Keratinocyte (primary cell): ENCODE results near the gene BHLHE40. TPM values are rescaled to one million over a fixed set of nuclear protein-coding genes. Genes with fewer than 3 reads are reported as not detected.
A peak's percentile ranks its signal among the peaks of the same experiment; 100 is the strongest.

Experiments
- DNase-seq: peaks from one replicate; pipeline ENCODE4 v3.0.0-alpha.2; 2011; ENCODE audit warnings: low read depth, missing footprints, low spot score
- FAIRE-seq: peaks from 2 replicates; lab custom pipeline; 2011; peaks lifted over from hg19 to GRCh38; lab: Jason Lieb, UNC
- H2AFZ ChIP-seq: 2 replicates; pipeline ENCODE4 v1.6.0; 2012; ENCODE audit warnings: low read length, control low read depth, inconsistent platforms; ENCODE audit not compliant: control insufficient read depth
- H3K27ac ChIP-seq: 2 replicates; pipeline ENCODE4 v1.5.1; 2011; ENCODE audit warnings: low read length; ENCODE audit not compliant: control insufficient read depth, insufficient read depth
- H3K27me3 ChIP-seq: 3 replicates; pipeline ENCODE4 v1.6.0; 2011; ENCODE audit warnings: low read length; ENCODE audit not compliant: control insufficient read depth, insufficient read depth; ENCODE audit errors: extremely low read depth
- H3K36me3 ChIP-seq, 2 experiments: 2 replicates in 1 of 2; 3 replicates in 1 of 2; pipeline ENCODE4 v1.5.1; 2011; ENCODE audit warnings: low read length in 2 of 2, mild to moderate bottlenecking in 1 of 2; ENCODE audit not compliant: control insufficient read depth in 2 of 2, insufficient read depth in 2 of 2; ENCODE audit errors: extremely low read depth in 1 of 2
- H3K4me1 ChIP-seq: 3 replicates; pipeline ENCODE4 v1.5.1; 2011; ENCODE audit warnings: low read length; ENCODE audit not compliant: control insufficient read depth, insufficient read depth; ENCODE audit errors: extremely low read depth
- H3K4me2 ChIP-seq: 3 replicates; pipeline ENCODE4 v1.6.0; 2011; ENCODE audit warnings: low read depth, low read length; ENCODE audit not compliant: control insufficient read depth, insufficient read depth; ENCODE audit errors: extremely low read depth
- H3K4me3 ChIP-seq, 3 experiments: fragments of 200-600 bp in 1 of 3; sonication (generic) in 1 of 3; 2 replicates in 2 of 3; 3 replicates in 1 of 3; pipeline ENCODE4 v1.5.1; 2011 to 2016; ENCODE audit warnings: low read length in 3 of 3, mild to moderate bottlenecking in 3 of 3, control low read depth in 2 of 3, inconsistent platforms in 1 of 3, low read depth in 1 of 3, mixed read lengths in 1 of 3, mixed run types in 1 of 3, moderate library complexity in 1 of 3; ENCODE audit not compliant: control insufficient read depth in 2 of 3, insufficient read depth in 2 of 3; ENCODE audit errors: extremely low read depth in 1 of 3
- H3K79me2 ChIP-seq: 2 replicates; pipeline ENCODE4 v1.6.0; 2012; ENCODE audit warnings: low read length; ENCODE audit not compliant: control insufficient read depth, insufficient read depth
- H3K9ac ChIP-seq: 3 replicates; pipeline ENCODE4 v1.6.0; 2011; ENCODE audit warnings: low read length; ENCODE audit not compliant: control insufficient read depth, insufficient read depth; ENCODE audit errors: extremely low read depth
- H3K9me1 ChIP-seq: 3 replicates; pipeline ENCODE4 v1.6.0; 2011; ENCODE audit warnings: low read length; ENCODE audit not compliant: control insufficient read depth, insufficient read depth; ENCODE audit errors: extremely low read depth
- H3K9me3 ChIP-seq: 2 replicates; pipeline ENCODE4 v1.5.1; 2012; ENCODE audit warnings: low read depth, low read length; ENCODE audit not compliant: control insufficient read depth
- H4K20me1 ChIP-seq: 3 replicates; pipeline ENCODE4 v1.6.0; 2011; ENCODE audit warnings: low read length; ENCODE audit not compliant: control insufficient read depth, insufficient read depth; ENCODE audit errors: extremely low read depth
- CTCF ChIP-seq, 3 experiments: IDR thresholded peaks in 1 of 3; conservative IDR thresholded peaks in 1 of 3; optimal IDR thresholded peaks in 1 of 3; 2 replicates in 2 of 3; 3 replicates in 1 of 3; pipeline versions ENCODE3 to v1.5.1; 2011; ENCODE audit warnings: low read length in 3 of 3, mild to moderate bottlenecking in 3 of 3, moderate library complexity in 2 of 3, control low read depth in 1 of 3, inconsistent platforms in 1 of 3; ENCODE audit not compliant: insufficient read depth in 2 of 3; ENCODE audit errors: extremely low read depth in 1 of 3
- EZH2 ChIP-seq: IDR thresholded peaks from one replicate; pipeline ENCODE4 v1.6.1; 2012; ENCODE audit warnings: inconsistent platforms, mild to moderate bottlenecking, low read length, moderate library complexity
- dilution Hi-C: fragments of 300-500 bp; cut with MboI; formaldehyde crosslinking; loops from one replicate; pipeline ENCODE4 v1.7.0; 2020; ENCODE audit warnings: low sequenced_read_pairs; ENCODE audit not compliant: extremely low pct_ligation_motif_present
- polyA plus RNA-seq, 5 experiments: library from polyadenylated mRNA; depleted of rRNA in 3 of 5; stranded (reverse) in 3 of 5; stranded (forward) in 1 of 5; unstranded in 1 of 5; fragments of >200 nt; gene quantifications; 1 replicate in 1 of 5; 2 replicates in 3 of 5; 3 replicates in 1 of 5; pipeline versions ENCODE4 v1.2.1 to v1.2.3, GENCODE V29; 2011 to 2012; ENCODE audit warnings: missing spikeins in 2 of 5, low read depth in 1 of 5, low replicate concordance in 1 of 5

Gene BHLHE40
- polyA plus RNA-seq, 1 donor (not counting 4 experiments of a cell fraction or from before 2014, with no cell fraction given) = 95.7 TPM

- TF ChIP-seq CTCF (optimal IDR thresholded peaks at IDR 0.05 in 1 of 3, IDR thresholded peaks at IDR 0.05 in 1 of 3, conservative IDR thresholded peaks at IDR 0.05 in 1 of 3; ENCODE audit: extremely low read depth in 1 of 3, insufficient read depth in 2 of 3, low read length in 3 of 3) = no peak
- no peak for TF ChIP-seq EZH2
- H3K36me3 ChIP-seq = no peaks in the 10 kb centered on the region
- dilution Hi-C loops = no loop called here
- no peak overlapping the region for H2AFZ ChIP-seq
- peak overlapping the region; percentile 95 for H3K27ac ChIP-seq
- FAIRE-seq = peak; percentile 57
- peak overlapping the region; percentile 65 for H3K4me2 ChIP-seq
- H3K4me1 ChIP-seq = peaks cover 33% of the 10 kb centered on the region
- H3K9me3 ChIP-seq = no peaks in the 10 kb centered on the region
- H3K27me3 ChIP-seq = no peaks in the 10 kb centered on the region
- no peaks in the 10 kb centered on the region for H4K20me1 ChIP-seq
- H3K4me3 ChIP-seq = no peak overlapping the region
- DNase-seq = no peak
- no peaks in the 10 kb centered on the region for H3K79me2 ChIP-seq
- peak overlapping the region; percentile 77 for H3K9ac ChIP-seq
- H3K9me1 ChIP-seq = no peaks in the 10 kb centered on the region
Measured at GRCh38 chr3:4994144-4994730, 15.0 kb downstream of the BHLHE40 start.

- dilution Hi-C loops = no loop called here
- H2AFZ ChIP-seq = no peak overlapping the region
- H3K36me3 ChIP-seq = no peaks in the 10 kb centered on the region
- H3K27me3 ChIP-seq = no peaks in the 10 kb centered on the region
- peak overlapping the region; percentile 77 for H3K9ac ChIP-seq
- H3K4me3 ChIP-seq = peak overlapping the region in 1 of 3 experiments; percentile 30
- peak; percentile 85 for FAIRE-seq
- no peak for DNase-seq
- TF ChIP-seq CTCF (optimal IDR thresholded peaks at IDR 0.05 in 1 of 3, IDR thresholded peaks at IDR 0.05 in 1 of 3, conservative IDR thresholded peaks at IDR 0.05 in 1 of 3; ENCODE audit: extremely low read depth in 1 of 3, insufficient read depth in 2 of 3, low read length in 3 of 3) (no peak), EZH2 (no peak)
- H3K4me2 ChIP-seq = peak overlapping the region; percentile 65
- no peaks in the 10 kb centered on the region for H4K20me1 ChIP-seq
- H3K27ac ChIP-seq = peak overlapping the region; percentile 95
- H3K79me2 ChIP-seq = no peaks in the 10 kb centered on the region
- H3K9me1 ChIP-seq = no peaks in the 10 kb centered on the region
- H3K9me3 ChIP-seq = no peaks in the 10 kb centered on the region
- H3K4me1 ChIP-seq = peaks cover 34% of the 10 kb centered on the region
Measured at GRCh38 chr3:4994823-4995499, 15.7 kb downstream of the BHLHE40 start.
